Neural crest cell (in vitro differentiated cells): Measurements from ENCODE around the gene GPHN. TPM values are rescaled to one million over a fixed set of nuclear protein-coding genes. Genes with fewer than 3 reads are reported as not detected.

ENCODE experiments used
- DNase-seq: peaks from one replicate; pipeline ENCODE4 v3.0.0; 2021; ENCODE audit warnings: low read depth, mixed read lengths, low spot score
- H3K27ac Mint-ChIP-seq: one replicate; pipeline ENCODE4 v1.8.0; 2021; ENCODE audit warnings: mild to moderate bottlenecking, mixed read lengths; ENCODE audit not compliant: unreplicated experiment
- H3K27me3 Mint-ChIP-seq: 2 replicates; pipeline ENCODE4 v1.8.0; 2021; ENCODE audit warnings: low read depth, mild to moderate bottlenecking, mixed read lengths
- H3K36me3 Mint-ChIP-seq: 2 replicates; pipeline ENCODE4 v1.8.0; 2021; ENCODE audit warnings: low read depth, mild to moderate bottlenecking, mixed read lengths
- H3K4me1 Mint-ChIP-seq: 2 replicates; pipeline ENCODE4 v1.8.0; 2021; ENCODE audit warnings: mixed read lengths
- H3K4me3 Mint-ChIP-seq: one replicate; pipeline ENCODE4 v1.8.0; 2021; ENCODE audit warnings: mild to moderate bottlenecking, mixed read lengths
- H3K9me3 Mint-ChIP-seq: 2 replicates; pipeline ENCODE4 v1.8.0; 2021; ENCODE audit warnings: mixed read lengths
- total RNA-seq: library from RNA; stranded (reverse); gene quantifications from 2 replicates; pipeline ENCODE4 v1.2.1, GENCODE V29; 2021
- TF ChIP-seq, protein P1 (sequence below): fragments of 200-600 bp; sonication (generic); conservative IDR thresholded peaks from 2 replicates; pipeline ENCODE4 v1.5.0; 2021; ENCODE audit warnings: antibody characterized with exemption, mild to moderate bottlenecking

Gene GPHN
- total RNA-seq, 1 donor from 2014 or later: 43.5 TPM

GRCh38 chr14:66802962-66803361, 295.0 kb downstream of the GPHN start:
- Mint-ChIP-seq H3K9me3 (peaks cover 15% of the 10 kb centered on the region), H3K36me3 (peaks cover 36% of the 10 kb centered on the region), H3K27ac (no peak overlapping the region), H3K4me3 (no peak overlapping the region), H3K27me3 (no peaks in the 10 kb centered on the region), H3K4me1 (no peaks in the 10 kb centered on the region)
- DNase-seq: no peak
- TF ChIP-seq, protein P1, sequence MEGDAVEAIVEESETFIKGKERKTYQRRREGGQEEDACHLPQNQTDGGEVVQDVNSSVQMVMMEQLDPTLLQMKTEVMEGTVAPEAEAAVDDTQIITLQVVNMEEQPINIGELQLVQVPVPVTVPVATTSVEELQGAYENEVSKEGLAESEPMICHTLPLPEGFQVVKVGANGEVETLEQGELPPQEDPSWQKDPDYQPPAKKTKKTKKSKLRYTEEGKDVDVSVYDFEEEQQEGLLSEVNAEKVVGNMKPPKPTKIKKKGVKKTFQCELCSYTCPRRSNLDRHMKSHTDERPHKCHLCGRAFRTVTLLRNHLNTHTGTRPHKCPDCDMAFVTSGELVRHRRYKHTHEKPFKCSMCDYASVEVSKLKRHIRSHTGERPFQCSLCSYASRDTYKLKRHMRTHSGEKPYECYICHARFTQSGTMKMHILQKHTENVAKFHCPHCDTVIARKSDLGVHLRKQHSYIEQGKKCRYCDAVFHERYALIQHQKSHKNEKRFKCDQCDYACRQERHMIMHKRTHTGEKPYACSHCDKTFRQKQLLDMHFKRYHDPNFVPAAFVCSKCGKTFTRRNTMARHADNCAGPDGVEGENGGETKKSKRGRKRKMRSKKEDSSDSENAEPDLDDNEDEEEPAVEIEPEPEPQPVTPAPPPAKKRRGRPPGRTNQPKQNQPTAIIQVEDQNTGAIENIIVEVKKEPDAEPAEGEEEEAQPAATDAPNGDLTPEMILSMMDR: no peak

GRCh38 chr14:66804141-66804540, 296.2 kb downstream of the GPHN start:
- Mint-ChIP-seq H3K27ac (no peak overlapping the region), H3K36me3 (peaks cover 31% of the 10 kb centered on the region), H3K9me3 (peaks cover 12% of the 10 kb centered on the region), H3K4me1 (no peaks in the 10 kb centered on the region), H3K4me3 (no peak overlapping the region), H3K27me3 (no peaks in the 10 kb centered on the region)
- no peak for DNase-seq
- TF ChIP-seq, protein P1: no peak

GRCh38 chr14:66813636-66814035, 305.7 kb downstream of the GPHN start:
- TF ChIP-seq, protein P1: no peak
- Mint-ChIP-seq H3K27me3 (no peaks in the 10 kb centered on the region), H3K4me1 (no peaks in the 10 kb centered on the region), H3K9me3 (peaks cover 19% of the 10 kb centered on the region), H3K4me3 (no peak overlapping the region), H3K36me3 (peaks cover 36% of the 10 kb centered on the region), H3K27ac (no peak overlapping the region)
- no peak for DNase-seq

DNA sequence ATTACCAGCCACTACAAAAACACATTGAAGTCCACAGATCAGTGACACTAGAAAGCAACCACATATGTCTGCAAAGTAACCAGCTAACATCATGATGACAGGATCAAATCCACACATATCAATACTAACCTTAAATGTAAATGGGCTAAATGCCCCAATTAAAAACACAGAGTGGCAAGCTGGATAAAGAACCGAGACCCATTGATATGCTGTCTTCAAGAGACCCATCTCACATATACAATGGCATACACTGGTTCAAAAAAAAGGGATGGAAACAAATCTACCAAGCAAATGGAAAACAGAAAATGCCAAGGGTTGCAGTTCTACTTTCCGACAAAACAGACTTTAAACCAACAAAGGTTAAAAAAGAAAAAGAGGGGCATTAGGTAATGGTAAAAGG, 307.7 kb downstream of the GPHN start:
- H3K27me3 Mint-ChIP-seq: no peaks in the 10 kb centered on the region
- no peak for DNase-seq
- no peaks in the 10 kb centered on the region for H3K4me1 Mint-ChIP-seq
- no peak overlapping the region for H3K4me3 Mint-ChIP-seq
- H3K9me3 Mint-ChIP-seq: peaks cover 19% of the 10 kb centered on the region
- peaks cover 40% of the 10 kb centered on the region for H3K36me3 Mint-ChIP-seq
- TF ChIP-seq, protein P1: no peak
- no peak overlapping the region for H3K27ac Mint-ChIP-seq

DNA sequence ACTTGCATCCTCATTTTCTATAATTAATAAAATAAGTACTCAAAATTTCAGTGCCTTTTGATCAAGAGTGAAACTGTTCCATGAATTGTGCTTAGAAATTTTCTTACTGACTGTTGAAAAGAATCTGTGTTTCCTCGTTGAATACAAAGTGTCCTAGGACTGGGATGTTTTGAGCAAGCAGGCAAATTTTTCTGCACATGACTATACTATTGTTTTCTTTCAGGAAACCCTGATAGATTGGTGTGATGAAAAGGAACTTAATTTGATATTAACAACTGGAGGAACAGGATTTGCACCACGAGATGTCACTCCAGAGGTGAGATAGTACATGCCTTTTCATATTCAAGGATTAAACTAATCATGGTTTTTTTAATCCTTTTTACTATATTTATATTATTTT, 316.3 kb downstream of the GPHN start:
- DNase-seq: no peak
- Mint-ChIP-seq H3K27me3 (no peaks in the 10 kb centered on the region), H3K9me3 (no peaks in the 10 kb centered on the region), H3K4me1 (peaks cover 6% of the 10 kb centered on the region), H3K27ac (no peak overlapping the region), H3K36me3 (peaks cover under 1% of the 10 kb centered on the region), H3K4me3 (no peak overlapping the region)
- TF ChIP-seq, protein P1: no peak

DNA sequence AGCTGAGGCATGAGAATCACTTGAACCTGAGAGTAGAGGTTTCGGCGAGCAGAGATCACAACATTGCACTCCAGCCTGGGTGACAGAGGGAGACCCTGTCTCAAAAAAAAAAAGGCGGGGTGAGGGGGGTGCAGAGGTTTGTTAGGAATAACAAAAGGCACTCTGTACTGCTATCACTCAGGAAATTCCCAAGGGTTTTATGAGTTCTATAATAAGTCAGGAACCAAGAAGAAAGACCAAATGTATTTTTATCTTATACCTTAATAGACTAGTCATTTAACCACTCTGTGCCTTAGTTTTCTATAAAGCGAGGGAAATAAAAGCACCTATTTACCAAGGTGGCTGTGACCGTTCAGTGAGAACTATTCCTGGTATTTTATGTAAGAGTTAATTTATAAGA, 319.2 kb downstream of the GPHN start:
- TF ChIP-seq, protein P1: no peak
- Mint-ChIP-seq H3K27ac (no peak overlapping the region), H3K27me3 (no peaks in the 10 kb centered on the region)

More for the DNA sequence above, 319.2 kb downstream of the GPHN start:
- Mint-ChIP-seq H3K4me1 (peaks cover 6% of the 10 kb centered on the region), H3K36me3 (no peaks in the 10 kb centered on the region), H3K4me3 (no peak overlapping the region), H3K9me3 (no peaks in the 10 kb centered on the region)
- no peak for DNase-seq
